ENCODE measurements around the gene SPEF1.
"Not testable (repeated sequence)": the region's sequence is repeated elsewhere in the genome, so short reads cannot be mapped to it uniquely, and the experiment has no call there.

The SPEF1 gene

DNA sequence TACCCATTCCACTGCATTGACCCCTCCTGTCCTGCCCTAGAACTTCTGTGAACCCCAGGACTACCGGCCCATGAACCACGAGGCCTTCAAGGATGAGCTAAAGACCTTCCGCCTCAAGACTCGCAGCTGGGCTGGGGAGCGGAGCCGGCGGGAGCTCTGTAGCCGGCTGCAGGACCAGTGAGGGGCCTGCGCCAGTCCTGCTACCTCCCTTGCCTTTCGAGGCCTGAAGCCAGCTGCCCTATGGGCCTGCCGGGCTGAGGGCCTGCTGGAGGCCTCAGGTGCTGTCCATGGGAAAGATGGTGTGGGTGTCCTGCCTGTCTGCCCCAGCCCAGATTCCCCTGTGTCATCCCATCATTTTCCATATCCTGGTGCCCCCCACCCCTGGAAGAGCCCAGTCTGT, 23.5 kb upstream of the SPEF1 start:
- no peak for DNase-seq

DNA sequence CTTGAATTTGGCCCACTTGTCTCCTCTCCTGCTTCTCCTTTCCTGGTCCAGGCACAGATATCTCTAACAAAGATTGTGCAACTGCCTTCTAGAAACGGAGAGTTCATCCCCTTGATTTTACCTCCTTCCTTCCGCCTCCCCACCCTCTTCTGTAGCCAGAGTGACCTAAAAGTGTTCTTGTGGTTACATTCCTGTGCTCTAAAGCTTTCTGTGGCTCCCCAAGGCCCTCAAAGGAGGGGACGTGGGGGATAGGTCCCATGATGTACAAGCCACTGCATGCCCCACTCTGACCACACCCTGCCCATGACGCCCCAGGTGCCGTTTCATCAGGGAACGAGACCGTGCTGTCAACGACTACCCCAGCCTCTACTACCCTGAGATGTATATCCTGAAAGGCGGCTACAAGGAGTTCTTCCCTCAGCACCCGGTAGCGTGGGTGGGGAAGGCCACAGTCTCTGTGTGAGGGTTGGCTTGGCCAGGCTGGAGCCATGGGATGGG, 23.1 kb upstream of the SPEF1 start:
- no peak for DNase-seq

DNA sequence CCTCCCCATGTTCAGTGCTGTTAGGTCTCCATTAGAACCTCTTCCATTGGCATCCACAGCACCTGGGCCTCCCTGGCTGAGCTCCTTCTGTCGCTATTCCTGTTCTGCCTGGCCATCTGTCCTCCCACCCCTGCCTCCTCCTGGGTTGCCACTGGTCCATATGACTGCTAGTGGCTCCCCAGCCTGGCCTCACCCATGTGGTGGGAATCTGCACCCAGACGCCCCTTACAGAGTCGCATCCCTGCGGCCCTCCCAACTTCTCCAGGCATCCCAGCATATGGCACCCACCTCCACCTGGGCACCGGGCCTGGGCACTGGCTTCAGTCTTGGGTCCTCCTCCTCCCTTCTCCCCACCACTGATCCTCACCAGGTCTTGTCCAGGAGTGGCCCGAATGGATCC, 22.6 kb upstream of the SPEF1 start:
- no peak for DNase-seq

DNA sequence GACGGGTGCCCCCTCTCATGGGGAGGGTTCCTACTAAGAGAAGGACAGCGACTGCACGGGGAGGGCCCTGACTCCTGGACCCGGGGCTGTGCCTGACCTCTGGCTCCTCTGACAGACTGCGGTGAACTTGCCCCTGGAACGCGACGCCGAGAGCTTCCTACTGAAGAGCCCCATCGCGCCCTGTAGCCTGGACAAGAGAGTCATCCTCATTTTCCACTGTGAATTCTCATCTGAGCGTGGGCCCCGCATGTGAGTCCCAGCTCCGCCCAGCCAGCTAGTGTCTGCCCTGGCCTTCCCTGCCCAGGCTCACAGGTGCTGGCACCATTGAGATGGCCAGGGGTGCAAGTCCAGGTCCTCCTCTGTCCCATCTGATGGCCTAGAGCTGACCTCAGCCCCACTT, 22.0 kb upstream of the SPEF1 start:
- DNase-seq: no peak

DNA sequence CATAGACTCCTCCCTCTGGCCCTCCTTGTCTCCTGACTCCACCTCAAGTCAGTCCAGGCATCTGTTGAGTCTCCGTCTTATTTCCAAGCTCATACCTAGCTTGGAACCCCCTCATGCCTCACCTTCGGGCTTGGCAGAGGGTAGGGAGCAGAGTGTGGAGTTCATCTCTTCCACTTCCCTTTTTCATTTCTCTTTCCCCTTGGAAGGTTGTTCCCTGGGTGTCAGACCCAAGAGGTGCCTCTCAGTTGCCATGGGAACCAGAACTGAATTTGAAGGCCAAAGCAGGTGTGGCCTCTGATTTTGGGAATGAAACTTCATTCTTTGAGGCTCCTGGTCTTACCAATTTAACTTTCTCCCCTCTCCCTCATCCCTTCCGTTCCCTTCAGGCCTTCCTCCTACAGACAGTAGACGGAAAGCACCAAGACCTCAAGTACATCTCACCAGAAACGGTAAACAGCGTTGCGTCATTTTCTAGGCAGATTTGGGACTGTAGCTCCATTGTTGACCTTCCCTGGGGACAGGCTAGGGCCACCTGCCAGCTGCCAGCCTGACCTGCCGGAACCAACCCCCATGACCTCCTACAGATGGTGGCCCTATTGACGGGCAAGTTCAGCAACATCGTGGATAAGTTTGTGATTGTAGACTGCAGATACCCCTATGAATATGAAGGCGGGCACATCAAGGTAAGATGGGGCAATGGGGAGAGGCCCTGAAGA, 21.4 kb upstream of the SPEF1 start:
- no peak for DNase-seq

DNA sequence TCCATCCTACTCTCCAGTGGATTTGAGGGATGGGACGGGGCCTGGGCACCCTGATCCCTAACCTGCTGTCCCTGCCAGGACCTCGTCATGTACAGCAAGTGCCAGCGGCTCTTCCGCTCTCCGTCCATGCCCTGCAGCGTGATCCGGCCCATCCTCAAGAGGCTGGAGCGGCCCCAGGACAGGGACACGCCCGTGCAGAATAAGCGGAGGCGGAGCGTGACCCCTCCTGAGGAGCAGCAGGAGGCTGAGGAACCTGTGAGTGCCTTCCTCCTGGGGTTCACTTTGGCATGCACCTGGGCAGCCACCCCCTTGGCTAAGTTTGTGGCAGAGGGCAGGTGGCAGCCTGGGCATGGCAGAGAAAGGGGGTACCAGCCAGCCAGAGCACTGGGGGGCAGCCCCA, 20.6 kb upstream of the SPEF1 start:
- no peak for DNase-seq

DNA sequence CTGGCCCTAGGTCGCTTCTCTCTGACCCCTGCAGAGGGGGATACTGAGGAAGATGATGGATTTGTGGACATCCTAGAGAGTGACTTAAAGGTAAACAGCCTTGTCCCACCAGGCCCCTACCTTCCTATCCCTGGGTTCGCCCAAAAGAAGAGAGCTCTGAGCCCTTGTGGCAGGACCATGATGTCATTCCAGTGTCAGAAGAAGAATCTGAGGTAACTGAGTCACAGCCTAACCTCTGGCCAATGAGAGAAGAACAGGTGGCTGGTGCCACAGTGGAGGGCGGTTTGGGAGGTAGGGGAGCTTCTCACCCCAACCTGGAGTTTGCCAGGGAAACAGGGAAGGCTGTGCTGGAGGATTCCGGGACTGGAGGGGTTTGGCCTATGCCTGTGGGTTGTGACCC, 20.1 kb upstream of the SPEF1 start:
- DNase-seq: no peak

DNA sequence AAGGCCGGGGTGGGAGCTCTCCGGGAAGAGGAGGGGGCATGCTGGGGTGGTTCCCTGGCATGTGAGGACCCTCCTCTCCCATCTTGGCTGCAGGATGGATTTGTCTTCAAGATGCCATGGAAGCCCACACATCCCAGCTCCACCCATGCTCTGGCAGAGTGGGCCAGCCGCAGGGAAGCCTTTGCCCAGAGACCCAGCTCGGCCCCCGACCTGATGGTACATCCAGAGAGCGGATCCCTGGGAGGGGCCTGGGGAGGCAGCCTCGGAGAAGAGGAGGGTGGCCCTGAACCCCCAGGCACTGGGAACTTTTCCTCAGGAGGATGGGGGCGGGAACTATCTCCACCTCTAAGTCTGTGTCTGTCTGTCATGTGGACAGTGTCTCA, 19.6 kb upstream of the SPEF1 start:
- no peak for DNase-seq

DNA sequence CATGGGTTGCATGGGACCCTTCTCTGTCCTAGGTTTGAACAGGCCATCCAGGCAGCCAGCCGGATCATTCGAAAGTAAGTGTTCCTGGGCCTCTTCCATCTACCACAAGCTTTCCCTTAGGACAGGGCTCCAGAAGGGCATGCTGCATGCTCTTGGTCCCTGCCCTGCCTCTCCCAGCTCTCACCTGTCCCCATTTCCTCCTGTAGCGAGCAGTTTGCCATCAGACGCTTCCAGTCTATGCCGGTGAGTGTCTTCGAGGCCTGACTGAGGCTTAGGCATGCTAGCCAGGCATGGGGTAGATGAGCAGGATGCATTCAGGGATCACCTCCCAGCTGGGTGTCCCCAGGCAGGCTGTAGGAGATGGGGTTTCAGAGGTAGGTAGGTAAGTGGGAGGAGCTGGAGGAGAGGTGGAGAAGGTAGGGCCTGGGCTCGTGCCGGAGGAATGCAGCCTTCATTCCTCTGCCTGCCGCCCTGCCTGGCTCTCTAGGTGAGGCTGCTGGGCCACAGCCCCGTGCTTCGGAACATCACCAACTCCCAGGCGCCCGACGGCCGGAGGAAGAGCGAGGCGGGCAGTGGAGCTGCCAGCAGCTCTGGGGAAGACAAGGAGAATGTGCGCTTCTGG, 19.1 kb upstream of the SPEF1 start:
- DNase-seq: no peak

DNA sequence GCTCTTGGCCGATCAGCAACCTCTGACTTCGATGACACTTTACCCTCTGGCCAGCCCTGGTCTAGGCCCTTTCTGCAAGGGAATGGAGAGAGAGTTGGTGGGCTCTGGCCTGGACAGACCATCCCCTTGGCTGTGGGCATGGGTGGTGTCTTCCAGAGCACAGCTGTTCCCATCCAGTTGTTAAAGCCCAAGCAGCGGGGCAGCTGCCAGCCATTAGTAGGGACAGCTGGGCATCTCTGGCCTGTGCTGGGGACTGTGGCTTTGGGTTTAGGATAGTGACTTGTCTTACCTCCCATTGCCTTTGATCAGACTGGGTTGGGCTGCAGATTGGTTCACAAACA, 17.6 kb upstream of the SPEF1 start:
- DNase-seq: no peak

DNA sequence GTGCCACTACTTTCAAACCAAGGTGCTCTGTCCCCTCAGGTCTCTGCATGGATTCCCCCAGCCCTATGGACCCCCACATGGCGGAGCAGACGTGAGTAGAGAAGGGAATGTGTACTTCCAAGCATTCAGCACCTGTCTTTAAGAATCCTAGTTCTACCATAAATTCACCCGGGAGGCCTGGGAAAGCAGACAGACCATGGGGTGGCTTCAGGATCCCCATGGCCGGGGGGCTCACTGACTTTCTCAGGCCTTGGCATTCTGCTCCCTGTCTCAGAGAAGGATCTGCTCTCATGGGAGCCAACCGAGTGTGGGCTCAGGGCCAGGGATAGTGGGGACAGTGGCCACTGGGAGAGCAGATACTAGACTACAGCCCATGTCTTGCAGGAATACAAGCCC, 17.1 kb upstream of the SPEF1 start:
- DNase-seq: no peak

DNA sequence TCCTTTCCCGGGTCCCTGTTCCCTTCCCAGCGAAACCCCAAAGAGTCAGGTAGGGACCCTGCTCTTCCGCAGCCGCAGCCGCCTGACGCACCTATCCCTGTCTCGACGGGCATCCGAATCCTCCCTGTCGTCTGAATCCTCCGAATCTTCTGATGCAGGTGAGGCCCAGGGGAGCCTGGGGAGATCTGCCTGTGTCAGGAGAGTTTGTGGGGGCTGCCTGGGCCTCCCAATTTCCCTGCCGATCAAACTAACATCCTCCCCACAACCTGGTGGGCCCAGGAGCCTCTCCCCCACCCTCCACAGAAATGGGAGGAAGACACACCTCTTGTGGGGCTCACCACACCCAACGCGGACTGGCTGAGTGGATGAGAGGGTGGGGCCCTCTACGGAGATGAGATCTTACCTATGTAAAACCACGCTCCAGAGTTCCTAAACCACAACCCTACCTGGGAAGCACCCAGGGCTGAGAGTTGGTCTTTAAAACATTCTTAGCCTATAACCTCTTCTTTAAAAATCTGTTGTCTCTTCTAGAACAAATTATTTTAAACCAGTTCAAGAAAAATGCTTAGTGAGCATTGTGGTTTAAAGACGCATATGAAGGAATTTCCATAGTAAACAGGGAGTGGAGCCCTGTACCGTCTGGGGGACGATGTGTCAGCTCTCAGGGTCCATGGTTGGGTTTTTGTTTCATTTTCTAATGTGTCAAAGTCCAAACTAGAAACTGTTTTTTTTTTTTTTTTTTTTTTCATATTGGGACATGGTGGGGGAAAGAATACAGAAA, 16.5 kb upstream of the SPEF1 start:
- peak; percentile 66 for DNase-seq

DNA sequence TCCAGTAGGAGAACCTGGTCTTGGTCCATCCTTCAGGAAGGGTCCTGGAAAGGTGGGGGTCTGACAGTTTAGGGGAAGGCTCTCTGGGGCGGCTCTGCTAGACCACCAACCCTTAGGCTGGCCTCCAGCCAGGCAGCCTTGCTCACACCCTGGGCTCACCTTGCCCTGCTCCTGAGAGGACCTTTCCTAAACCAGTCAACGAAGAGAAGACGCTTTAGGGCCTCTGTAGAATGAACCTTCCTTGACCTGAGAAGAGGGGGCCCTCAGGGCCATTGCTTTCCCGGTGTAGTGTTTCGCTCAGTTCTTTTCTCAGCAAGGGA, 15.9 kb upstream of the SPEF1 start:
- DNase-seq: no peak

DNA sequence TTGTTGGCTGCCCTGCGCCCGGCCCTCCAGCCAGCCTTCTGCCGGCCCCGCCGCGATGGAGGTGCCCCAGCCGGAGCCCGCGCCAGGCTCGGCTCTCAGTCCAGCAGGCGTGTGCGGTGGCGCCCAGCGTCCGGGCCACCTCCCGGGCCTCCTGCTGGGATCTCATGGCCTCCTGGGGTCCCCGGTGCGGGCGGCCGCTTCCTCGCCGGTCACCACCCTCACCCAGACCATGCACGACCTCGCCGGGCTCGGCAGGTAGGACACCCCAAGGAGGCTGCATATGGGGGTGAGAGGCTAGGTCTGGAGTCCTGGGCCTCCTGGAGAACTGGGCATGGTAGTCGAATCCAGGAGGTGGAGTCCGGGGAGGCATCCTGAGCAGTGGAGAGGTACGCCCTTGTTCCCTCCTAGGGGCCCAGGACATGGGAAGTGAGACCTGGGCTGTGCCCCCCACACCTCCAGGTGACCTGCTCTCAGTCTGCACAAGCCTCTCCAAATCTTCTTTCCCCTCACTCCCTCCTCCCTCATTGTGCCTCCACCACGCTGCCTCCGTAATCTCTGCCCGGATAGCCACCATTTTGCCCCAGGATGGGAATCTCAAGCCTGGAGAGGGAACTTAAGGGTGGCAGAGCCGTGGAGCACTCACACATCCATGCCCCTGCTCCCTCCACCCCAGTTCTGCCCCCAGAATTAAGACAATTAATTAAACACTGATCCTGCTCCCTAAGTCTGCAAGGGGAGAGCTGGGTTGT, 15.4 kb upstream of the SPEF1 start:
- no peak for DNase-seq

DNA sequence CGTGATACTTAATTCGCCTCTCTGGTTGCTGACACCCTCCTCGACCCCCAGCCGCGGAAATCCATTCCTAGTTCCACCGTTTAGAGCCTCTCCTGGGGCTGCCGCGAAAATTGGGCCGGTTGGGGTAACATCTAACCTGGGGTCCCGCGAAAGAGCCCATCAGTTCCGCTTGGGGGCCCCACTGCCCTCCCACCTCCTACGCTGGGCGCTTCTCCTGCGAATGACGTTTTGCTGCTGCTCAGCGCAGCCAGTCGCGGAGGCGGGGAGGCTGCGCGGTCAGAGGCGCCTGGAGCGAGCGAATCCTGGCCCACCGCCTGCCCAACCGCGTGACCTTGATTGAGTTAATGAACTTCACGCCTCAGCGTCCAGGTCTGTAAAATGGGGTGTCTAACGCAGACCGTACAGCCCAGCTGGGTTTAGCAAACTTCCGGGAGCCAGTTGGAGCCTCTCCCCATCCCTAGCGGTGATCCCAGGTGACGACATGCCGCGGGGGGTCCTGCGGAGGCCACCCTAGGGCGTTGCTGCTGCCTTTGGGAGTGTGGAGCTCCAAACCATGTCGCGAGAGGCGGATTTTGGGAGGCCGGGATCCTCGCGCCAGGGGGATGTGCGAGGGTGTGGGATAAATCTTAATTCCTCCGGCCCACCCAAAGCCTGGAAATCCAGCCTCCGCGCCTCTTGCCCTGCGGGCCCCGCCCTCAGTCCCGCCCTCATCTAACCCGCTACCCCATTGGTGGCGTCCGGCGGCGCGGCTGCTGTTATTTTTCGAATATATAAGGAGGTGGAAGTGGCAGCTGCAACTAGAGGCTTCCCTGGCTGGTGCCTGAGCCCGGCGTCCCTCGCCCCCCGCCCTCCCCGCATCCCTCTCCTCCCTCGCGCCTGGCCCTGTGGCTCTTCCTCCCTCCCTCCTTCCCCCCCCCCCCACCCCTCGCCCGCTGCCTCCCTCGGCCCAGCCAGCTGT, 14.5 kb upstream of the SPEF1 start, which contains the start of gene CDC25B:
CDC25B (plus strand) TSS at position 800 of the 958 bp plus-strand sequence. CDS start 222 bp downstream, outside the sequence.
- peak; percentile 95 for DNase-seq

DNA sequence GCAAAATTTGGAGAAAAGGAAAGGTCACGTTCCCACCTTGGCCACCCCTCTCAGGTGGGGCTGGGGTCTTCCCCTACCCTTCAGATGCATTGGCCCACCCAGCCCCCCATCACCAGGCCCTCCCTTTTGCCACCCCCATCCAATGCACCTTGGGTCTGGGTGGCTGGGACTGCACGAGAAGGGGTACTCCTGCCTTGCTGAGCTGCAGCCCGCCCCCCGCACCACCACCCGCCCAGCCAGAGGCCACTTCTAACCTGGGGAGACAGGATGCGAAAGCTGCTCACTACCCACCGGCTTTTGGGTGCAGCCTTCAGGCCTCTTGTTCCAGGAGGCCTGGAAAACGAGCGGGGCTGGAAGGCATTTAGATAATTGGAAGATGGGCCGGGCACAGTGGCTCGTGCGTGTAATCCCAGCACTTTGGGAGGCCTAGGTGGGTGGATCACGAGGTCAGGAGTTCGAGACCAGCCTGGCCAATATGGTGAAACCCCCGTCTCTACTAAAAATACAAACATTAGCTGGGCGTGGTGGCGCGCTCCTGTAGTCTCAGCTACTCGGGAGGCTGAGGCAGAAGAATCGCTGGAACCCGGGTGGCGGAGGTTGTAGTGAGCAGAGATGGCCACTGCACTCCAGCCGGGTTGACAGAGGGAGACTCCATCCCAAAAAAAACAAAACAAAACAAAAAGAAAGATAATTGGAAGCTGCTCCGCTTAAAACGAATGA, 13.6 kb upstream of the SPEF1 start:
- DNase-seq: no peak

DNA sequence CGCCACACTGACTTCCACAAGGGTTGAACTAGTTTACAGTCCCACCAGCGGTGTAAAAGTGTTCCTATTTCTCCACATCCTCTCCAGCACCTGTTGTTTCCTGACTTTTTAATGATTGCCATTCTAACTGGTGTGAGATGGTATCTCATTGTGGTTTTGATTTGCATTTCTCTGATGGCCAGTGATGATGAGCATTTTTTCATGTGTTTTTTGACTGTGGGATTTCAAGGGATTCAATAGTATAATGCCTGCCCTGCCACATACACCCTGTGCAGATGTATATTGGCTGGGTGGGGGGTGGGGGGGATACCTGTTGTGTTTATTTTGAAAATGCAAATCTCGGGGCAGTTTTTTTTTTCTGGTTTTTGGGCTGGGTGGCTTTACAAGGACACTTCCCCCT, 12.9 kb upstream of the SPEF1 start:
- DNase-seq: not testable (repeated sequence)

DNA sequence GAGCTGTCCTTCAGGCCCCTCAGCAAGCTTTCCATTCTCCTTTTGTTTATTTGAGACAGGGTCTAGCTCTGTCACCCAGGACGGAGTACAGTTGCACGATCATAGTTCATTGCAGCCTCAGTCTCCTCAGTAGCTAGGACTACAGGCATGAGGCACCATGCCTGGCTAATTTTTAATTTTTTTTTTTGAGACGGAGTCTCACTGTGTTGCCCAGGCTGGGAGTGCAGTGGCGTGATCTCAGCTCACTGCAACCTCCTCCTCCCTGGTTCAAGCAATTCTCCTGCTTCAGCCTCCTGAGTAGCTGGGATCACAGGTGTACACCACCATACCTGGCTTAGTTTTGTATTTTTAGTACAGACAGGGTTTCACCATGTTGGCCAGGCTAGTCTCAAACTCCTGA, 8.0 kb upstream of the SPEF1 start:
- not testable (repeated sequence) for DNase-seq

DNA sequence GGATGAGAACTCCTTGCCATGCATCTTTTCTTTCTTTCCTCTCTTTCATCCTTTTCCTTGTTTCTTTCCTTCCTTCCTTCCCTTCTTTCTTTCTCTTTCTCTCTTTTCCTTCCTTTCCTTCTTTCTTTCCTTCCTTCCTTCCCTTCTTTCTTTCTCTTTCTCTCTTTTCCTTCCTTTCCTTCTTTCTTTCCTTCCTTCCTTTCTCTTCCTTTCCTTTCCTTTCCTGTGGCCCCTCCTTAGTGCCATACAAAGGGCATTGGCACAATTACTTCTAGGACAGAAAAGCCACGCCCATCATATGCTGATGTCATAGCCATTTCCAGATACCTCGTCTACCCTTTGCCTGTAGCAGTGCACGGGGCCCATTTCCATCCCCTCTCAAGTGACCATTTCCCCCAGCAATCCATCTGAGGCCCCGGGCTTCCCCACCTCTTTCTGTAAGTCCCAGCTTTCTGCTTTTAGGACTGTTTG, 7.5 kb upstream of the SPEF1 start:
- no peak for DNase-seq

DNA sequence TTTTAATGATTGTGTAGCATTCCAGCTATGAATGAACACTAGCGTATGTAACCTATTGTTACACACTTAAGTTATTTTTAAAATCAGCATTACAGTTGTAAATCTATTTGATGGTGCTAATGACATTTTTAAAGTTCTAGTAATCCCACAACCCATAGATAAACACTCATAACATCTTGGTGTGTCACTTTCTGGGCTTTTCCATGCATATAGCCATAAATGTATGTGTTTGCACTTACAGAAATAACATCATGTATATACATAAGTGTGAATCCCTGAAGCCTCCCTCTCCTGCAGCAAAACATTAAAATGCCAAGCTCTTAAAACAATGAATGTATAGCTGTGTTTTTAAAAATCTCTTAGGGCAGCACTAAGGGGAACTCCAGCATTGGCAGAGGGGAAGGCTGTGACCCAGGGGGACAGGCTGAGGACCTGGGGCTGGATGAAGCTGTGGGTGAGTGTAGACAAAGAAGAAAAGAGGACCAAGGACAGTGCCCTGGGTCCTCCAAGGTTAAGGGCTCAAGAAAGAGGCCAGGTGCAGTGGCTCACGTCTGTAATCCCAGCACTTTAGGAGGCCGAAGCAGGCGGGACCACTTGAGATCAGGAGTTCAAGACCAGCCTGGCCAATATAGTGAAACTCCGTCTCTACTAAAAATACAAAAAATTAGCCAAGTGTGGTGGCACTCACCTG, 6.2 kb upstream of the SPEF1 start:
- DNase-seq: no peak
